Epithelial cell of proximal tubule (primary cell): Measurements from ENCODE around the gene NEDD9. TPM values are rescaled to one million over a fixed set of nuclear protein-coding genes. Genes with fewer than 3 reads are reported as not detected.
A peak's percentile ranks its signal among the peaks of the same experiment; 100 is the strongest.

Source experiments
- DNase-seq: peaks from one replicate; pipeline ENCODE4 v3.0.0-alpha.2; 2011; ENCODE audit warnings: low read depth
- H3K4me3 ChIP-seq: 2 replicates; pipeline ENCODE4 v1.5.1; 2011; ENCODE audit warnings: low read depth, mild to moderate bottlenecking, low read length
- CTCF ChIP-seq: conservative IDR thresholded peaks from 2 replicates; pipeline ENCODE4 v1.5.1; 2012; ENCODE audit warnings: low read depth, mild to moderate bottlenecking, low read length
- total RNA-seq: library from RNA; depleted of rRNA; stranded (reverse); fragments of >200 nt; gene quantifications from 2 replicates; pipeline ENCODE4 v1.2.3, GENCODE V29; 2015

The NEDD9 gene
- total RNA-seq, 1 donor from 2014 or later, result 35.1 TPM

GRCh38 chr6:11210386-11211138 lies 21.9 kb downstream of the NEDD9 start:
- no peak for TF ChIP-seq CTCF
- H3K4me3 ChIP-seq, result no peak overlapping the region
- no peak for DNase-seq

GRCh38 chr6:11209906-11210305 lies 22.6 kb downstream of the NEDD9 start:
- H3K4me3 ChIP-seq, result no peak overlapping the region
- TF ChIP-seq CTCF, result no peak
- no peak for DNase-seq

- DNase-seq, result no peak
- TF ChIP-seq CTCF, result no peak
- H3K4me3 ChIP-seq, result no peak overlapping the region
Measured at GRCh38 chr6:11209369-11209768, 23.1 kb downstream of the NEDD9 start.

GRCh38 chr6:11208854-11209253 lies 23.6 kb downstream of the NEDD9 start:
- no peak overlapping the region for H3K4me3 ChIP-seq
- DNase-seq, result no peak
- TF ChIP-seq CTCF, result no peak

GRCh38 chr6:11208267-11208666 lies 24.2 kb downstream of the NEDD9 start:
- no peak for DNase-seq
- no peak overlapping the region for H3K4me3 ChIP-seq
- no peak for TF ChIP-seq CTCF

DNA sequence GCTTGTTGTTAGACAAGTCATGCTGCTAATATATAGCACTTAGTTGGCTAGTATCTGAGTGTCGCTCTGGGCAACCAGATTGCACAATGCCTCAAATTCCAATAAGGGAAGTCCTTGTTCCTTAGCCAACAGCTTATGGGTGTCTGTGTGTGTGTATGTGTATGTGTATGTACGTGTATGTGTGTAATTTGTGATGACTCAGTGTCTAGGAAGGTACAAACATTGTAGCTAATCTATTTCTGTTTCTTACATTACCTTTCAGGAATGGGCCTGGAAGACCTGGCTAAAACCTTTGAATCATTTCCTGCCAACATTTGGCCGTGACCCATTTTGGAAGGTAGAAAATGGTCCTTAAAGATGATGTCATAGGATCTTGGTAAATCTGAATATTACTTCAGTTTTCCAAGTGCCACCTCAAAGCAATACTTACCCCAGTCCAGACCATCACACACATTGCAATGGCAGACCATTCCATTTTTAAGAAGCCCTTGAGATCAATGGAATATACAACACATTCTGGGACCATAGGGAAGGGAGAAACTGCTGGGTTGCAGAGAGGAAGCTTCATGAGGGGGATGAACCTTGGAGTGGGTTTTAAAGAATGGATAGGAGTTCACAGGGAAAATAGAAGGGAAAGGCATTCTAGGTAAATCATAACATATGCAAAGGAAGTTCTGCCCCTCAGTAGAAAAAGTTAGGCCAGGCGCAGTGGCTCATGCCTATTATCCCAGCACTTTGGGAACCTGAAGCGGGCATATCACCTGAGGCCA lies 25.1 kb downstream of the NEDD9 start:
- TF ChIP-seq CTCF, result no peak
- H3K4me3 ChIP-seq, result no peak overlapping the region
- DNase-seq, result peak; percentile 99

- no peak overlapping the region for H3K4me3 ChIP-seq
- no peak for DNase-seq
- TF ChIP-seq CTCF, result no peak
Measured at GRCh38 chr6:11206576-11206975, 25.9 kb downstream of the NEDD9 start.
